Neutrophil (primary cell): ENCODE data around the gene CCL28.

Experiments
- H3K27ac ChIP-seq: fragments of 200-600 bp; sonication (generic); 2 replicates; pipeline ENCODE4 v1.5.1; 2016; ENCODE audit warnings: mild to moderate bottlenecking, moderate library complexity
- H3K27me3 ChIP-seq: fragments of 200-600 bp; sonication (generic); 2 replicates; pipeline ENCODE4 v1.6.0; 2016; ENCODE audit warnings: mild to moderate bottlenecking
- H3K36me3 ChIP-seq: fragments of 200-600 bp; sonication (generic); 2 replicates; pipeline ENCODE4 v1.5.1; 2017
- H3K4me1 ChIP-seq, 2 experiments: fragments of 200-600 bp in 1 of 2; sonication (generic) in 1 of 2; 1 replicate in 1 of 2; 2 replicates in 1 of 2; pipeline versions ENCODE4 v1.5.1 to v1.6.1; 2013 to 2016; ENCODE audit warnings: low read depth in 1 of 2, low read length in 1 of 2, mild to moderate bottlenecking in 1 of 2, moderate library complexity in 1 of 2; ENCODE audit not compliant: control insufficient read depth in 1 of 2, insufficient read depth in 1 of 2
- H3K4me3 ChIP-seq, 2 experiments: fragments of 200-600 bp in 1 of 2; sonication (generic) in 1 of 2; 1 replicate in 1 of 2; 2 replicates in 1 of 2; pipeline ENCODE4 v1.5.1; 2013 to 2016; ENCODE audit warnings: low read depth in 1 of 2, low read length in 1 of 2, mild to moderate bottlenecking in 1 of 2, moderate library complexity in 1 of 2
- H3K9me3 ChIP-seq: fragments of 200-600 bp; sonication (generic); 2 replicates; pipeline ENCODE4 v1.5.1; 2016
- CTCF ChIP-seq: fragments of 200-600 bp; sonication (generic); IDR thresholded peaks from 2 replicates; pipeline ENCODE4 v1.5.1; 2016; ENCODE audit warnings: antibody characterized with exemption

Gene CCL28

GRCh38 chr5:43390471-43390870, 21.7 kb downstream of the CCL28 start:
- TF ChIP-seq CTCF = no peak
- Histone ChIP-seq H3K27me3 (no peaks in the 10 kb centered on the region), H3K4me1 (no peaks in the 10 kb centered on the region), H3K4me3 (no peak overlapping the region), H3K27ac (no peak overlapping the region), H3K36me3 (peaks cover 3% of the 10 kb centered on the region), H3K9me3 (no peaks in the 10 kb centered on the region)

- H3K27me3 ChIP-seq = no peaks in the 10 kb centered on the region
- no peak overlapping the region for H3K4me3 ChIP-seq
- H3K27ac ChIP-seq = no peak overlapping the region
- no peaks in the 10 kb centered on the region for H3K4me1 ChIP-seq
- TF ChIP-seq CTCF = peak; percentile 76
- peaks cover 3% of the 10 kb centered on the region for H3K36me3 ChIP-seq
- H3K9me3 ChIP-seq = no peaks in the 10 kb centered on the region
Measured at GRCh38 chr5:43389679-43390329, 22.4 kb downstream of the CCL28 start.

GRCh38 chr5:43386960-43387362, 25.2 kb downstream of the CCL28 start:
- Histone ChIP-seq H3K4me1 (no peaks in the 10 kb centered on the region), H3K27ac (no peak overlapping the region), H3K36me3 (peaks cover 3% of the 10 kb centered on the region), H3K4me3 (no peak overlapping the region), H3K9me3 (no peaks in the 10 kb centered on the region), H3K27me3 (no peaks in the 10 kb centered on the region)
- no peak for TF ChIP-seq CTCF

- Histone ChIP-seq H3K9me3 (no peaks in the 10 kb centered on the region), H3K27ac (no peak overlapping the region), H3K27me3 (no peaks in the 10 kb centered on the region), H3K36me3 (peaks cover 5% of the 10 kb centered on the region), H3K4me3 (no peak overlapping the region), H3K4me1 (peaks cover 0 to 8% of the 10 kb centered on the region in 2 experiments)
- TF ChIP-seq CTCF = no peak
Measured at GRCh38 chr5:43376496-43377140, 35.6 kb downstream of the CCL28 start.

GRCh38 chr5:43371821-43372220, 40.4 kb downstream of the CCL28 start:
- no peak for TF ChIP-seq CTCF
- Histone ChIP-seq H3K36me3 (no peaks in the 10 kb centered on the region), H3K4me3 (no peak overlapping the region), H3K27ac (no peak overlapping the region), H3K9me3 (no peaks in the 10 kb centered on the region), H3K4me1 (peaks cover 0 to 6% of the 10 kb centered on the region in 2 experiments), H3K27me3 (no peaks in the 10 kb centered on the region)
